Right hindlimb (tissue), 1 donor: ENCODE results near the gene CUBN.
"Not testable (repeated sequence)": the region's sequence is repeated elsewhere in the genome, so short reads cannot be mapped to it uniquely, and the experiment has no call there.

Source experiments
- DNase-seq: peaks from one replicate; pipeline ENCODE4 v3.0.0-alpha.2; 2018

The CUBN gene

DNA sequence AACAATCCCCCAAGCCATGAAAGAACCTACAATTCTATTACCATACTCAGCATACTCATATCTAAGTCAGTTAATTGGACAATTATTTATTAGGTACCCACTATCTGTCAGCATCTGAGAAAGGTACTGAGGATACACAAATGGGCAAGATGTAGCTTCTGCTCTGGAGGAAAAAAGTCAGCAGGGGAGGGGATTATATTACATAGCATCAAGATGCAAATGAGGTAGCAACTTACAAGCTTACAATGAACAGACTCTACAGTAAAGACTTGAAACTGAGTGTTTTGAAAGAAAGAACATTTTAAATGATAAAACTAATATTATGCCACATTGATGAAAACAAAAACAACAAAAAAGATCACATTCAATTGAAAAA lies 10.8 kb upstream of the CUBN start:
- no peak for DNase-seq

DNA sequence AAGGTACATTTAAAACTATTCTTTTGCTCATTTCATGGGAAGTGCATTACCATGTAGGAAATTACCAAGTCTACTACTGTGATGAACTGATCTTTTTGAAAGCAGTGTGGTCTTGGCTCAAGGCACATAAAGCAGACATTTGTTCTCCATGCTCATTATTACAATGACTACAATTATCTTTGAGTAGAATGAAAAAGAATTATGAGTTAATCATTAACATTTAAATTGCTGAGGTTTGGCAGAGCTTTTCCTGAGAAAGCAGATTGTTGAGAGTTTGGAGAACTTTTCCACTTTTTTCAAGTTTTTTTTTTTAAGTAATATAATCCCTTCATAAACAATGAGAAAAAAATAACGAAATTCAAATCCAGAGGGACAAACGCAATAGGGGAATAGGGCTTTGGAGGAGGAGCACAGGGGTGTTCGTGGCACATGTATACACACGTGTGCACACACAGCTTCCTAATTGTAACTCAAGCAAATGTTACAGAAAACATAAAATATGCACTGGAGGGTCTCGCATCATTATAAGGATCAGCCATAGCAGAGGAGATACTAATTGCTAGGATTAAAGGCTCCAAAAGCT lies 8.9 kb upstream of the CUBN start:
- DNase-seq: no peak

DNA sequence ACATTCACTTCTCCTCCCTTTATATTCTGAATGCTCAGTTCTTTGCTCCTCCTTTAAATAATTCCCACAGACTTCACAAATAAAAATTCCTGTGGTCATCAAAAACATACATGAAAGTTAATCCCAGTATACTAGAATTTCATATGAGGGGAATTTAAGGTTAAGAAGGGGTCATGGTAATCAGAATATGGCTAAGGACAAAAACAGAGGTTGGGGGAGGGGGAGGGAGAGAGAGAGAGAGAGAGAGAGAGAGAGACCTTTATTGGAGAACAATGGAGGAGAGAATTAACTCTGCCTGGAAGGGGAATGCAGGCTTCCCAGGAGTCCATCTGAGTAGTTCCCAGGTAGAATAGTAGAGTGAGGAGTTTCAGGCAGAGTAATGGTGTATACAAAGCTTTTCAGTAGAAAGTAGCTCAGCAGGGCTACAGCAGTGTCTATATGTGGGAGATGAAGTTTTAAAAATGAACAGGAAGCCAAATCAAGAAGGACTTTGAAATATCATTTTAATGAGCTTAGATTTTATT lies 5.2 kb upstream of the CUBN start:
- DNase-seq: no peak

DNA sequence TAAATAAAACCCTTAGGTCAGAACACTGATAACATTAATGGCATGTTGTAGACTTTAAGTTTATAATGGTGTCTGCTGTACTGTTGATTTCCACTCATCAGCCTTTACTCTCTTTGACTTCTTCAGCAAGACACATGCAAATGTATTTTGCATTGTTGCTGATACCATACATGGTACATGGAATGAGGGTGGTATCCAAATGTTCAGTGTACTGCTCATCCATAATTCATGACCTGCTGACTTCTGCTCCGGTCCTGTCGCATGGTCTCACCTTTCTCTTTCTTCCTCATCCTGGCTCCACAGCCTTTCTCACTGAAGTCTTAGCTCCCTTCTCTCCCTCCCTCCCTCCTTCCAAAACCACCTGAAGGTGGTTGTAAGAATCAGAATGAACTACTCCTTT lies 4.7 kb upstream of the CUBN start:
- DNase-seq: no peak

DNA sequence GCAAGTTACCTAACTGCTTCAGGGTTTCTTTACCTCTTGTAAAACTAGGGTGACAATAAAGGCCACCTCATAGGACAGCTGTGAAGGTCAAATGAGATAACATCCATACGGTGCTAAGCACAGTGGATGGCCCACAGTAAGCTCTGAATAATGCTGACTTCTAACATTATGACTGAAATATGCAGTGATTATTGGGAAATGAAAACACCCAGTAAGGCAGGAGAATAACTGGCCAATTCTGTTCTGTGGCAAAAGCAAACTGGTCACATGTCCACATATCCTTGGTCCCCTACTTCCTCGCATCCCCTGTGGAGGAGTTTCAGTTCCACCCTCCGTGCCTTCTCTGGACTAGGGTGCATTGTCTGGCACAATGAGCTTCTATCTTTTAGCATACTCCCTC lies 1.4 kb downstream of the CUBN start:
- no peak for DNase-seq

DNA sequence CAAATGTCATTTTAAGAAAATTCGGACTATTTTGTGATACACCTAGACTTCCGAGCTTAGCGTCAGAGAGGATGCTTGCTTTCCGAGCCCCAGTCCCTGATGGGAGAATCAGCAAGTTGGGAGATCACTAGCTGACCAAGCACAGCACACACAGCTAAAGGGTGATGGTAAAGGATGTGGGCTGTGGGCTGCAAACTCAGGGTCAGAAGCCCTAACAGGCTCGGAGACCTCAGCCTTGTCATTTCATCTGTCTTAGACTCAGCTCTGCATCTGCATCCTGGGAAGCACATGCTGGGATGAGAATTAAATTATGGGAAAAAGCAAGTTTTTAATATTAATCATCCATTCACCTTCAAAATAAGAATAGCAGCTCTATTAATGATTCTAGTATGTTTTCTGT lies 3.3 kb downstream of the CUBN start:
- DNase-seq: no peak

DNA sequence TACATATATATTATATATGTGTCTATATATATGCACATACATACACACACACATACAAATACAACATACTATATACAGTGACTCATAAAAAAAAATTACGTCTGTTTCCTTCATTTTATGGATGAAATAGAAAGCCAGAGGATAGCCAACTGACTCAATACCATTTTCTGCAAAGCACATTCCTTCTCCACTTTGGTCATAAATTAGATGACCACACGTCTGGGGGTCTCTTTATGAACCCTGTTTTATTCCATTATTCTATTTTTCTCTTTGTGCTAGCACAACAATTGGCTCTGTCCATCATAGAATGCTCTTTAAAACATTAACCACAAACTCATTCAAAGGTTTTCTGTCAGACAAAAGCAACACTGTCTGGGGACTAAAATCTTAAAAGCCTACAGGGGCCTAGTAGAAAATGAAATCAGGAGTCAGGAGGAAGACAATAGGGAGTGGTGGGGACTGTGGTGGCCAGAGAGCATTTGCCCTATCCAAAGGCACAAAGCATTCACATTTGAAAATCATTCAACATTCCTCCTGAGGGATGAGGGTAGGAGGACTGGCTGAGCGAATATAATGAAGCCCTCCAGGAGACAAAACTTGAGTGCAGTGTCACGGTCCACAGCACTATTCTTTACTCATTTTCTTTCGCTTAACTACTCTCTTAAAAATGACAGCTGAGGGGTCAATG lies 4.3 kb downstream of the CUBN start:
- DNase-seq: no peak

DNA sequence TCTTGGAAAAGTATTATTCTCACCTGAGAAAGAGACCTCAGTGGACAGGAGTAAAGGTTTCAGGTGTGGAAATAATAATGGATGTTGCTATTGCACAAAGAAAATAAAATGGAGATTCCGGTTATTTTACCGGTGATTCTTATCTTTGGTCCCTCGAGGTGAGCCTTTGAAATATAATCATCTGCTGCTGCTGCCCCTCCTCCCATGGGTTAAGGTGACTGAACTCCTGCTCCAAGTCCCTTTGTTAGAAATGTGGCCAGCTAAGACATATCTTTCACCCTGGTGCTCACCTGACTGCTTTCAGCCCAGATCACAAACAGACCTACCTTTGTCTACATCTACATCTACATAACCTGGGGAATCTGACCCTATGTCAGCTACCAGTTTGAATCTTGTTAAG lies 5.7 kb downstream of the CUBN start:
- no peak for DNase-seq

DNA sequence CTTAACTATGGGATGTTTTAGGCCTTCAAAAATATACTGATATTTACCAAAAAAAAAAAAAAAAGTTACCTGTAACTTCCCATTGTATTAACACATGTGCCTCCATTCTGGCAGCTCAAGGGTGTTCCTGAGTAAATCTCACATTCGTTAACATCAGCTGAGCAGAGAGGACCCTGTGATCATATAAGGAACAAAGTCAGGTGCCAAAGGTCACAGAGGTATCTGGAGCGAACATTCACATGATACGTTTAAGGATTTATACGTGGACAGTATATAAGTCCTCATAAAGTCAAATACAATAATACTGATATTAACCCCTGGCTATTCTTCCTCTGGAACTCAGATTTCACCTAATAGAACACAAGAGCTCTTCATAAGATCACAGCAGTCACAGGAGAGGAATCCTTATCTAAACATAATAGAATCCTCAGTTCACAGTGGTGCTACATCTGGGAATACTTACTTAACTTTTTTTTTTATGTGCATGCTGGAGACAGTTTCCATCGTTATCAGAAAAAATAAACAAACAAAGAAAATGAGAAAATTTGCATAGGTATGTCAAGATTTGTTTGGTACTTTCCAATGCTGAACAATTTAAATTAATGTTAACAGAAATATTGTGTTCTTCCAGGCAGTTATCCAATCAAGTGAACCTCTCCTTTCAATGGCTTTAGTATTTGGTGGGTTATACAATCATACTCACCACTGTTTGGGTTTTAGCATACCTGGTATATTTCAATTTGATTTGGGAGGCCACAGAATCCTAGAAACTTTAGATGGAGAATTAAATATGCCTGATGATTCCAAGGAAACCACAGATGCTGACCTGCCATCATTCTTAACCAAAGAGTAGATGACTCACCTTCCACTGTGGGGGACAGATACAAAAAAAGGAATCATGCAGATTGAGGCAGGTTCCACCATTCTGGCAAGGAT lies 6.6 kb downstream of the CUBN start:
- DNase-seq: no peak

DNA sequence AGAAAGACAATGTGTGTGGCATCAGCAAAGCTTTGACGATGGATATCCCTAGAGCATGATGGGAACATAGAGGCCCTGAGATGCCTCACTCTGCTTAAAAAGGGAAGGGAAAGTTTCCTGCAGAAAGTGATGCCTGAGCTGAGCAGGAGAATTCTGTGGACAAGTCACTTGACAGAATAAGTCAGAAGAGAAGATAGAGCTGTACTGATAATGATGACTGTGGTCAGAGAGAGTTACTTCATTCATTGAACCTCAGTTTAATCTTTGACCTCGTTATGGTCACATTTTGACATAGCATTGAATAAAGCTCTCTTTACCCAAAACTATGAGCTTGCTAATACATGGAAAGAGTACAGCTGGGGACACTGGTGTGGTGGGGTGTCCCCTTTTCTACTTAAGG lies 7.6 kb downstream of the CUBN start:
- no peak for DNase-seq

DNA sequence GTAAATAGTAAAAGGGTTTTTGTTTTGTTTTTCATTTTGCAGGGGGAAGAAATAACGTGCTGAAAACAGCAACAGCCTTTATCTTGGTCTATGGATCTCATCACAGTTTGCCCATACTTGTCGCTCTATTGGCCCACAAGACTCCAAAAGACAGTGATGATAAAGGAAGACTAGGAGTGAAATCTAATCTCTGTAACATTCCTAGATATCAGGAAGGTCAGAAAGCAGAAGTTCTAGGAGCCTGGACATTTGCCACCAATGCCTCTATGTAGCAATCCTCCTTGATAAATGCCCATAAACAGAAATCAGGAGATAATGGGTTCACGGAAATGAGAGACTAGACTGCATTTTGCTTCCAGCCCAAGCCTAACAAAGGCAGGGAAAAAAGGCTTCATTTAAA lies 8.9 kb downstream of the CUBN start:
- no peak for DNase-seq

DNA sequence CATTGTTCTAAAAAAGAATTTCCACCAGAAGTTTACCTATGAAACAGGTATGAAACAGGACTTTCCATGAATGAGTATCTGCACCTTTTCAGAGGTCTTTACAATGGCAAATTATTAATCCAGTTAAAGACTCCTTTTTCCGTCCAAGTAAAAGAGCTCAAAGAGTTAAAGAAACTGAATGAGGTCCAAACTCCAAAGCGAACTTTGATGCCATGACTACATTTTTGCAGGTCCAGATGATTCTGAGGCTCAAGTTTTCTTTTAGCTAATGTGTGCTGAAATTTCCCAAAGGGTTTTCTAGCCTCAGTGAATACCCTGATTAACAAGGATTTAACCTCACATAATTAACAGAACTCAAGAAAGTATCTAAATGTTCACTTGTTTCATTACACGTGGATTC lies 9.8 kb downstream of the CUBN start:
- DNase-seq: no peak

DNA sequence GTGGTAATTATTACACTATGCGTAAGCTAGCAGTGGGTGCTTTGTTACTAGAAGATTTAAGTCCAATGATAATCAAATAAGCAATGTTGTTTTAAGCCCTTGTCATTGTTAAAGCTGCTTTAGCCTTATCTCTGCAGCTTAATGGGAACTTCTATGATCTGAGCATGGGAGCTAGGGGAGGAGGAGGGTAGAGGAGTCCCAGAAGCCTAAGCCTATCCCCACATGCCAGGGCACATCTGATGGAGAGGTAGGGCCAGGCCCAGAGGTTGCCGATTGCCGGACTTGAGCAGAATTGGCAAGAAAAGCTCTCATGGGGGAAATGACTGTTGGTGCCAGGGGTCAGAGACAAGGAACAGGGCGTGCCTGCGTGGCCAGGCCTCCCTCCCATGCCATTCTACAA lies 13.4 kb downstream of the CUBN start:
- DNase-seq: no peak

DNA sequence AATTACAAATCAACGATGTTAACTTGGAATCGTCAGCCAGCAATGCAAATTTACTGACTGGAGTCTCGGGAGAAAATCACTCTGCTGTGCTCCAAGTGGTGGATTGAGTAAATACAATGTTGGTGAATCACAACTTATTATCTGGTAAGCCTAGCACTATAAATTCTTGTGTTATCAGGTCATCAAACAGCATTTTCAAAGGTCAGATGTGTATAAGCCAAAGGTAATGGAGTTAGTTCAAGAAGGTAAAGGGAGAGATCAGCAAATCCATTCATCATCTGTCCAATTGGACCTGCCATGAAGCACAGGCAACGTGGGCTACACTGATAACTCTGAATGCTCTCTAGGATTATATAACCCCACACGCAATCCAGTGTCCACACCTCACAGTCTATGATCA lies 13.9 kb downstream of the CUBN start:
- DNase-seq: no peak

DNA sequence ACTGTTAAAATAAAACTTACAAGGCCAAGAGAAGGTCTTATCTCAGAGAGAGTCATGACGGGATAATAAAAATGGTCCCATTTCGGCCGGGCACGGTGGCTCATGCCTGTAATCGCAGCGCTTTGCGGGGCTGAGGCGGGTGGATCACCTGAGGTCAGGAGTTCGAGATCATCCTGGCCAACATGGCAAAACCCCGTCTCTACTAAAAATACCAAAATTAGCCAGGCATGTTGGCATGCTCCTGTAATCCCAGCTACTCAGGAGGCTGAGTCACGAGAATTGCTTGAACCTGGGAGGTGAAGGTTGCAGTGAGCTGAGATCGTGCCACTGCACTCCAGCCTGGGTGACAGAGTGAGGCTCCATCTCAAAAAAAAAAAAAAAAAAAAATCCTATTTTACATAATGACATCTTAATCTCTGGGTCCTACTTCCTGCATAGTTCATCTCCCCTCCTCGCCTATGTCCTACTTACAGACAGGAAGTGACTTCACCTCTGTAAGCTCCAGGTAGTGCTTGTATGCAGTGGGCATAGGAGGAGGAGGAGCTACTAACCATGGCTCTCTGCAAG lies 14.7 kb downstream of the CUBN start:
- DNase-seq: not testable (repeated sequence)

DNA sequence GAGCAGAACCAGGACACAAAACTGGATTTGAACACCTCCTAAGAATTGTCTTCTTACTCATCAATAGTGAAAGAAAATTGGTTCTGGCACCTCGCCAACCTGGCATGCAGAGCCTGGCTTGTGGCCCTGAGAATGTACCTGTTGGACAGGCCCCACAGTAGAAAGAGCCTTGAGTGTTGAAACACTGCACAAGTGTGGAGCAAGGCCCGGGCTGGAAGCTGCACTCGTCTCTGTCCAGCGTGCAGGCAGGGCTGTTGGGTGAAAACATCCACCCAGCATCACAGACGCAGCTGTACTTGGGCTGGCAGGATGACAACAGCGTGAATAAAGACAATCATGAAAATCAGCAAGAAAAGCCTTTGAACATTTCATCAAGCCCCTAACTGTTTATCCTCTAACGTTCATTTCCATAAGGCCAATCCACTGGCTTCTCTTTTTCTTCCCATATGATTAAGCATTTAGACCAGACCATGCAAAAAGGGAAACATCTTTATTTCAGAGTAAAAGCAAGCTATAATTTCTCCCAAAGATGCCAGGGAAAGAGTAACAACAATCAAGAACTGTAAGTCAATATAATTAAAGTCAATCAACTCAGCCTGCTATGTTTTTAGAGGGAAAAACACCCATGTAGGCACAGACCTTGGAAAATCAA lies 15.6 kb downstream of the CUBN start:
- peak; percentile 59 for DNase-seq

DNA sequence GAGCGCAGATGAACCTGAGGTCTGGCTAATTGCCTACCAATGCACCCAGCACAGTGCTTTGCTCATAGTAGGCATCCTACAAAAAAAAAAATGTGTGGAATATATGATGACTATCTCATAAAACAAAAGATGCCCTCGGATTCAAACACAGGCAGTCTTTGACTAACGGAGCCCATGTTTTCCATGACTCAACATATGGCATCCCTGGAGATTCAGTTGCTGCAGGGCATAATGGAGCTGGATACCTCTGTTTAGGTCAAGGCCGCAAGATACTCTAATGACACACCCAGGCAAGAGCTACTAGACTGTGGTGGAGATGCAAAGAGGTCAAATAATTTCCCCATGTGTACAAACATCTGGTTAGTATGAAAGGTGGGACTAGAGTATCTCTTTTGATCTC lies 16.3 kb downstream of the CUBN start:
- no peak for DNase-seq

DNA sequence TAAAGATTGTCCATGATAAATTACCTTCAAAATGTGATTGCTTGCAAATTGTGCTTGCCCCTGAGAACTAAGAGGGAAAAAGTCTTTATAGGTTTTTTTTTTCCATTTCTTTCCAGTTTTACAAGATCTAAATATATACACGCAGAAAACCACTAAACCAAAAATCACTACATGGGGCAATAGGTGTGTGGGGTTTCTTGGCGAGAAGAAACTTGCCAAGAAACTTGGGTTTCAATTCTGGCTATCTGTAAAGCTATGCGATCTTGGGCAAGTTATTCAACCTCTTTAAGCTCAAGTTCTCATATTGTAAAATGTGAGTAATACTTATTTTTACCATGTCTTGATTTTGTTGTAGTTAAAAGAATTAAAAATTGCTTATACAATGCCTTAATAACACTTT lies 17.0 kb downstream of the CUBN start:
- DNase-seq: no peak

DNA sequence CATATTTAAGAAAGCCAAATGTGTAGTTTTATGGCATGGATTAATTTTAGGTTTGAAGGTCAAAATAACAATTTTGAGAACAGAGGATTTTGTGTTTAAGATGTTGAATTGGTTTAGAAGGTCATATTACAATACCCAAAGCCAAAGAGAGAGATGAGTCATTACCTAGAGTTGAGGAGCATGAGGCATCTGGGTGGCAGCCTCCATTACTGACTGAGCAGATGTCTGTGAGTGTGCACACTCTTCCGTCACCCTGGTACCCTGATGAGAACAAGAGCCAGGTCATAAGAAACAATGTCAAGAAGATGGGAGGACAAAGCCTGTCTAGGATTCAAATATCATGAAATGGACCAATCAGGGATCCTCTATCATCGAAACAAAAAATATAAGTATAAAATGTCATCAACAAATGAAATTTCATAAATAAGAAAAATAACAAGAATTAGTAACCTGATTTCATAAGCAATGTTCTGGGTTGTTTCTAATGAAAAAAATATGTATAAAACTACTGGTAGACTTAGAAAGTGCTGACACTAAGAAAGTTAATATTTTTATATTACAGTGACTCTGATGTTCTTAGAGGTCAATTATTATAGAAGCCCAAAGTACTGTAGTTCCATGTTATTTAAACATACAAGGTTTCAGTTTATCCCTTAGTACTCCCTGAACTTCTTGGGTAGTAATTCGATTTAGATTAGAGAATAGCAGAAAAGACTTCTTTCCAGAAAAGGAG lies 20.0 kb downstream of the CUBN start:
- no peak for DNase-seq

DNA sequence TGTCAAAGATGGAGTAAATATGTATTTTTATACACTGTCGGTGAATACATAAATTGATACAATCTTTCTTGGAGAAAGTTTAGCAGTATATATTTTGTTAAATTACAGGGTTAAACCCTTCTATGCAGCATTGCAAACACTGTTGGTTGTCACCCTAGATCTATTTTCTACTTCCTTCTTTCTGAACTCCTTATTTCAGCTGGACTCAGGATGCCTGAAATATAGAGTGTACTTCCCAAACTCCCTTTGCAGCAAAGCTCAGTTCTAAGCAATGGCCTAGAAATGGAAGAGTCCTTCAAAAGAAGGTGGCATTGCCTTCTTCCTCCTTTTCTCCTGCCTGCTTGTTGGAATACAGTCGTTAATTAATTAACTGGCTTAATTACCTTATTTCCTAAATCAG lies 20.6 kb downstream of the CUBN start:
- no peak for DNase-seq

DNA sequence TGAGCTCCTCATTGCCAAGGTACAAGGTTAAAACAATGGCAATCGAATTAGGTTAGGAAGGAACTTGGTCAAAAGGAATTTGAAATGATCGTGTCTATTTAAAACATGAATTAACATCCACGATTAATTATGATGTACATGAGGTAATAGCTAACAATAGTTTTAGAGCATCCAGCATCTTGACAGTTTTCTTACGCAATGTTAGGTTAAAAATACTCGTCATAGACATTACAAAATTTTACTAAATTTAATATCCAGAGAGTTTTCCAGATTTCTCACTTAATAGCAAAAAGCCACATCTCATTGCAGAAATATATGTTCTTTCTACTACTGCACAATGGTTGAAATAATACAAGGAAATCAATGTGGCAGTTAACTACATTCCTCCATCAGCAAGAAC lies 22.6 kb downstream of the CUBN start:
- no peak for DNase-seq

DNA sequence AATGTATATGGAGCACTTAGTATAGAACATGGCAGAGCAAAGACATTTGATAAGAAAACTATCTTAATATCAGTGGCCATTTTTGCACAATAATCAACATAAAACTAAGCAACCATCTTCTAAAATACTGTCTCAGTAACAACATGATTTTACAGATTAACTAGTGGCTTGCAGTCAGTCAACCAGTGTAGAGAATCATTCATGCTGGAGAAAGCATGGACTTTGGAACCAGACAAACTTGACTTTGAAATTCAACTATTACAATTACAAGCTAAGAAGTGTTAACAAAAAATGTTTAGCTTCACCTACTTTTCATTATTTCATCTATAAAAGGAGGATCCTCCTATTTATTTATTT lies 27.7 kb downstream of the CUBN start:
- DNase-seq: no peak
